SK-N-SH treated with all-trans-retinoic acid at 6 μM for 48 hours (cell line): ENCODE data around the gene SNX30.

Source experiments
- ATAC-seq: fragments of 200-7000 bp; cut with Tn5 transposase; 3 replicates; pipeline ENCODE4 v1.9.1; 2020; ENCODE audit warnings: mild to moderate bottlenecking, moderate library complexity
- ARNTL ChIP-seq: fragments of 450-650 bp; formaldehyde crosslinking; IDR thresholded peaks from 2 replicates; pipeline ENCODE4 v1.5.0; 2020; ENCODE audit warnings: low read depth, mild to moderate bottlenecking, moderate library complexity, borderline replicate concordance
- BACH2 ChIP-seq: fragments of 250-450 bp; sonication (Bioruptor Pico); IDR thresholded peaks from 2 replicates; pipeline ENCODE4 v1.9.0; 2021; ENCODE audit warnings: mild to moderate bottlenecking, borderline replicate concordance
- CREB5 ChIP-seq: fragments of 250-450 bp; sonication (Bioruptor Pico); IDR thresholded peaks from 2 replicates; pipeline ENCODE4 v1.5.1; 2020; ENCODE audit warnings: low read depth, mild to moderate bottlenecking, moderate library complexity
- CSDC2 ChIP-seq: fragments of 250-450 bp; sonication (Bioruptor Pico); IDR thresholded peaks from 2 replicates; pipeline ENCODE4 v1.5.0; 2020; ENCODE audit warnings: mild to moderate bottlenecking, moderate library complexity
- CSRNP3 ChIP-seq: fragments of 250-450 bp; sonication (Bioruptor Pico); IDR thresholded peaks from 2 replicates; pipeline ENCODE4 v1.5.1; 2021; ENCODE audit warnings: mild to moderate bottlenecking, moderate library complexity
- ESRRG ChIP-seq: fragments of 250-450 bp; sonication (Bioruptor Pico); IDR thresholded peaks from 2 replicates; pipeline ENCODE4 v1.6.1; 2021; ENCODE audit warnings: mild to moderate bottlenecking
- GLIS3 ChIP-seq: fragments of 250-450 bp; sonication (Bioruptor Pico); IDR thresholded peaks from 2 replicates; pipeline ENCODE4 v1.5.0; 2020; ENCODE audit warnings: mild to moderate bottlenecking, moderate library complexity
- ISL1 ChIP-seq: fragments of 250-450 bp; sonication (Bioruptor Pico); IDR thresholded peaks from 2 replicates; pipeline ENCODE4 v2.1.2; 2022; ENCODE audit warnings: mild to moderate bottlenecking, moderate library complexity
- OSR1 ChIP-seq: fragments of 250-450 bp; sonication (Bioruptor Pico); IDR thresholded peaks from 2 replicates; pipeline ENCODE4 v1.8.0; 2022; ENCODE audit warnings: moderate library complexity, mild to moderate bottlenecking, inconsistent platforms
- PATZ1 ChIP-seq: fragments of 250-450 bp; sonication (Bioruptor Pico); IDR thresholded peaks from 2 replicates; pipeline ENCODE4 v1.8.0; 2020; ENCODE audit warnings: mild to moderate bottlenecking, moderate library complexity, borderline replicate concordance
- PPARA ChIP-seq: fragments of 250-450 bp; sonication (Bioruptor Pico); IDR thresholded peaks from 2 replicates; pipeline ENCODE4 v1.5.0; 2020; ENCODE audit warnings: mild to moderate bottlenecking, borderline replicate concordance
- SNAI2 ChIP-seq: fragments of 250-450 bp; sonication (Bioruptor Pico); IDR thresholded peaks from 2 replicates; pipeline ENCODE4 v1.5.0; 2020; ENCODE audit warnings: mild to moderate bottlenecking, moderate library complexity
- TCF4 ChIP-seq: fragments of 250-450 bp; sonication (Bioruptor Pico); IDR thresholded peaks from 2 replicates; pipeline ENCODE4 v1.8.0; 2021; ENCODE audit warnings: mild to moderate bottlenecking, moderate library complexity, borderline replicate concordance
- TSHZ2 ChIP-seq: fragments of 250-450 bp; sonication (Bioruptor Pico); IDR thresholded peaks from 2 replicates; pipeline ENCODE4 v1.5.0; 2020; ENCODE audit warnings: mild to moderate bottlenecking, moderate library complexity
- ZFP3 ChIP-seq: fragments of 250-450 bp; sonication (Bioruptor Pico); IDR thresholded peaks from 2 replicates; pipeline ENCODE4 v1.5.0; 2020; ENCODE audit warnings: mild to moderate bottlenecking, moderate library complexity
- ZFP30 ChIP-seq: fragments of 450-650 bp; formaldehyde crosslinking; IDR thresholded peaks from 2 replicates; pipeline ENCODE4 v1.5.0; 2022; ENCODE audit warnings: mild to moderate bottlenecking, moderate library complexity
- ZNF565 ChIP-seq: fragments of 450-650 bp; formaldehyde crosslinking; conservative IDR thresholded peaks from 2 replicates; pipeline ENCODE4 v1.5.0; 2020; ENCODE audit warnings: low read depth, mild to moderate bottlenecking, moderate library complexity
- ZNF70 ChIP-seq: fragments of 450-650 bp; formaldehyde crosslinking; IDR thresholded peaks from 2 replicates; pipeline ENCODE4 v1.5.0; 2020; ENCODE audit warnings: mild to moderate bottlenecking, moderate library complexity
- ZNF8 ChIP-seq: fragments of 450-650 bp; formaldehyde crosslinking; IDR thresholded peaks from 2 replicates; pipeline ENCODE4 v1.5.0; 2020; ENCODE audit warnings: mild to moderate bottlenecking, moderate library complexity

The SNX30 gene

GRCh38 chr9:112860451-112860850 is 109.9 kb downstream of the SNX30 start:
- ATAC-seq = no peak
- TF ChIP-seq ZNF565 (CRISPR knock-in tag) (no peak), BACH2 (CRISPR knock-in tag) (no peak), ARNTL (no peak), CREB5 (CRISPR knock-in tag) (no peak), ESRRG (CRISPR knock-in tag) (no peak), CSDC2 (no peak), SNAI2 (no peak), PATZ1 (CRISPR knock-in tag) (no peak), TCF4 (CRISPR knock-in tag) (no peak), OSR1 (no peak), ZFP30 (CRISPR knock-in tag) (no peak), TSHZ2 (CRISPR knock-in tag) (no peak)

GRCh38 chr9:112861155-112861554 is 110.6 kb downstream of the SNX30 start:
- ATAC-seq = no peak
- TF ChIP-seq CREB5 (CRISPR knock-in tag) = no peak
- TF ChIP-seq ESRRG (CRISPR knock-in tag) = no peak
- no peak for TF ChIP-seq TCF4 (CRISPR knock-in tag)
- no peak for TF ChIP-seq TSHZ2 (CRISPR knock-in tag)
- no peak for TF ChIP-seq ARNTL
- no peak for TF ChIP-seq GLIS3
- TF ChIP-seq ISL1 (CRISPR knock-in tag) = no peak
- TF ChIP-seq ZFP3 (CRISPR knock-in tag) = no peak
- TF ChIP-seq PATZ1 (CRISPR knock-in tag) = no peak
- TF ChIP-seq ZNF70 (CRISPR knock-in tag) = no peak
- TF ChIP-seq BACH2 (CRISPR knock-in tag) = no peak
- no peak for TF ChIP-seq CSRNP3 (CRISPR knock-in tag)
- no peak for TF ChIP-seq PPARA (CRISPR knock-in tag)
- TF ChIP-seq ZNF8 (CRISPR knock-in tag) = no peak
